HCT116 (cell line): Measurements from ENCODE around the gene DENND1A. TPM values are rescaled to one million over a fixed set of nuclear protein-coding genes. Genes with fewer than 3 reads are reported as not detected.

Experiments
- ATAC-seq: fragments of 200-7000 bp; cut with Tn5 transposase; 2 replicates; pipeline ENCODE4 v1.9.1; 2020; ENCODE audit warnings: mild to moderate bottlenecking, moderate library complexity
- BruUV-seq: library from RNA; stranded (reverse); fragments of 400-500 nt; replicated peaks from 2 replicates; lab custom pipeline; 2021; lab: Mats Ljungman, UMichigan
- CTCF ChIA-PET: fragments of 300-600 bp; sonication (Branson Sonifier 250); formaldehyde crosslinking; loops from one replicate; lab custom pipeline; 2021; ENCODE audit warnings: antibody characterized with exemption; lab: Charles Lee
- POLR2A ChIA-PET: fragments of 300-600, 350-600 bp; sonication (Branson Sonifier 250); formaldehyde crosslinking; loops from one replicate; lab custom pipeline; 2021; ENCODE audit warnings: antibody characterized with exemption; lab: Charles Lee
- RAD21 ChIA-PET, 2 experiments: fragments of 300-600 bp; sonication (Branson Sonifier 250); formaldehyde crosslinking; loops; one replicate each; lab custom pipeline; 2023; ENCODE audit warnings: low total read pairs in 2 of 2; ENCODE audit not compliant: uncharacterized antibody in 2 of 2, unreplicated experiment in 2 of 2, low non-redundant PET in 1 of 2; lab: Charles Lee
- DNase-seq: peaks from one replicate; pipeline ENCODE4 v3.0.0-alpha.2; 2010; ENCODE audit warnings: low read depth, low spot score
- H2AFZ ChIP-seq: fragments of 200-600 bp; shearing (Covaris generic), sonication (generic); 2 replicates; pipeline ENCODE4 v1.6.1; 2017; ENCODE audit warnings: low read depth, mixed run types, mixed read lengths, antibody characterized with exemption, low read length; ENCODE audit not compliant: poor library complexity, severe bottlenecking
- H3K27ac ChIP-seq: 2 replicates; pipeline ENCODE4 v1.5.1; 2012; ENCODE audit warnings: low read depth, low read length
- H3K27me3 ChIP-seq: fragments of 200-600 bp; sonication (generic); 2 replicates; pipeline ENCODE4 v1.6.1; 2016; ENCODE audit warnings: mixed run types, low read length, mixed read lengths; ENCODE audit not compliant: insufficient read depth
- H3K36me3 ChIP-seq, 2 experiments: fragments of 200-500 bp in 1 of 2; fragments of 200-600 bp in 1 of 2; sonication (Bioruptor generic) in 1 of 2; sonication (generic) in 1 of 2; 2 replicates each; pipeline versions ENCODE4 v1.5.1 to v1.6.1; 2014 to 2016; ENCODE audit warnings: low read length in 2 of 2, inconsistent platforms in 1 of 2, mixed read lengths in 1 of 2, mixed run types in 1 of 2; ENCODE audit not compliant: insufficient read depth in 2 of 2, control insufficient read depth in 1 of 2
- H3K4me1 ChIP-seq, 2 experiments: fragments of 200-600 bp in 1 of 2; sonication (generic) in 1 of 2; 2 replicates each; pipeline versions ENCODE4 v1.5.1 to v1.6.1; 2012 to 2017; ENCODE audit warnings: low read length in 2 of 2, inconsistent platforms in 1 of 2, mild to moderate bottlenecking in 1 of 2, mixed read lengths in 1 of 2, mixed run types in 1 of 2, moderate library complexity in 1 of 2; ENCODE audit not compliant: insufficient read depth in 2 of 2, control insufficient read depth in 1 of 2
- H3K4me2 ChIP-seq: fragments of 200-600 bp; sonication (generic); 2 replicates; pipeline ENCODE4 v1.6.1; 2017; ENCODE audit warnings: mixed run types, low read length, mixed read lengths
- H3K4me3 ChIP-seq, 2 experiments: fragments of 200-600 bp in 1 of 2; sonication (generic) in 1 of 2; replicated peaks in 1 of 2; 2 replicates each; pipeline ENCODE4 v1.5.1; 2011 to 2016; ENCODE audit warnings: low read length in 2 of 2, control low read depth in 1 of 2, low read depth in 1 of 2, mild to moderate bottlenecking in 1 of 2, mixed read lengths in 1 of 2, mixed run types in 1 of 2
- H3K79me2 ChIP-seq: fragments of 200-600 bp; sonication (generic); 2 replicates; pipeline ENCODE4 v1.6.1; 2017; ENCODE audit warnings: mild to moderate bottlenecking, mixed run types, low read length, moderate library complexity, mixed read lengths; ENCODE audit not compliant: insufficient read depth
- H3K9ac ChIP-seq: fragments of 200-600 bp; sonication (generic); 2 replicates; pipeline ENCODE4 v1.6.1; 2016; ENCODE audit warnings: low read length, mixed read lengths
- H3K9me2 ChIP-seq: fragments of 200-600 bp; sonication (generic), shearing (Covaris generic); 2 replicates; pipeline ENCODE4 v1.6.1; 2017; ENCODE audit warnings: mixed run types, mild to moderate bottlenecking, moderate library complexity; ENCODE audit not compliant: insufficient read depth
- H3K9me3 ChIP-seq, 2 experiments: fragments of 200-500 bp in 1 of 2; fragments of 200-600 bp in 1 of 2; sonication (Bioruptor generic) in 1 of 2; sonication (generic) in 1 of 2; 2 replicates each; pipeline ENCODE4 v1.6.1; 2014 to 2017; ENCODE audit warnings: low read length in 2 of 2, mixed read lengths in 2 of 2, inconsistent platforms in 1 of 2, low read depth in 1 of 2, mild to moderate bottlenecking in 1 of 2, mixed run types in 1 of 2, moderate library complexity in 1 of 2; ENCODE audit not compliant: control insufficient read depth in 1 of 2, insufficient read depth in 1 of 2
- H4K20me1 ChIP-seq: fragments of 200-600 bp; sonication (generic), shearing (Covaris generic); 2 replicates; pipeline ENCODE4 v1.6.1; 2017; ENCODE audit warnings: mixed run types, mild to moderate bottlenecking, moderate library complexity; ENCODE audit not compliant: insufficient read depth
- EZH2phosphoT487 ChIP-seq: fragments of 200-600 bp; IDR thresholded peaks from 2 replicates; pipeline ENCODE4 v1.6.1; 2018; ENCODE audit warnings: antibody characterized with exemption, borderline replicate concordance
- FOSL1 ChIP-seq: IDR thresholded peaks from 2 replicates; pipeline ENCODE4 v1.6.1; 2012; ENCODE audit warnings: low read depth
- SP1 ChIP-seq: IDR thresholded peaks from 2 replicates; pipeline ENCODE4 v1.6.1; 2012; ENCODE audit warnings: low read depth
- SRF ChIP-seq: IDR thresholded peaks from 2 replicates; pipeline ENCODE4 v1.6.1; 2012; ENCODE audit warnings: low read depth
- YY1 ChIP-seq: IDR thresholded peaks from 2 replicates; pipeline ENCODE4 v1.6.1; 2011; ENCODE audit warnings: low read length, low read depth, moderate library complexity, mild to moderate bottlenecking; ENCODE audit not compliant: insufficient replicate concordance; ENCODE audit errors: extremely low read depth
- intact Hi-C: fragments of 100-400 bp; cut with micrococcal nuclease; formaldehyde crosslinking; loops from 2 replicates; pipeline ENCODE4 v1.10.0; 2022
- total RNA-seq: library from RNA; stranded (reverse); gene quantifications from one replicate; pipeline ENCODE4 v1.2.1, GENCODE V29; 2021; ENCODE audit not compliant: unreplicated experiment
- TF ChIP-seq, protein P1 (sequence below): IDR thresholded peaks from 2 replicates; pipeline ENCODE4 v1.6.1; 2012

DENND1A gene
- total RNA-seq, 1 experiment from 2014 or later = 33.0 TPM

DNA sequence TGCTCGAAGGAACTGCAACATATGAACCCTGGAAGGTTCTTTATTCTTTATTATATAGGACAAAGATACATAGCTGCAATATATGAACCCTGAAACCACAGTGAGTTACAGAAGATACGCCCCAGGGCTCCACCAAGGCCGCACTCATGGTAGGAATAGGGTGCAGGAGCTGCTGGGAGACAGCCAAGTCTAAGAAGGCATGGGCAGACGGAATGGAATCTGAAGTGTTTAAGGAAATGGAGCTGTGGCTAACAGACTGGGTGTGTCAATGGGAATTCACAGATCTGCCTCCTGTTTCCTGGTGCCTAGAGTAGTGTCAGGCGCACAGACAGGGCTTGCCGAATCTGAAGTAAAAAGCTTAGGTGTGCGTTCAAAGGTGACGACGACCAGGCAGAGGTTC lies 286.4 kb downstream of the DENND1A start:
- BruUV-seq = no TSS peak
- intact Hi-C loops = no loop called here
- ATAC-seq (no peak), DNase-seq (no peak)
- Histone ChIP-seq H3K27me3 (no peaks in the 10 kb centered on the region), H3K27ac (no peak overlapping the region), H3K4me1 (no peaks in the 10 kb centered on the region), H3K9me2 (no peaks in the 10 kb centered on the region), H4K20me1 (no peaks in the 10 kb centered on the region), H3K36me3 (no peaks in the 10 kb centered on the region), H3K4me3 (no peak overlapping the region), H3K79me2 (no peaks in the 10 kb centered on the region), H3K9me3 (no peaks in the 10 kb centered on the region), H3K9ac (no peak overlapping the region), H2AFZ (no peak overlapping the region), H3K4me2 (no peak overlapping the region)
- RAD21 ChIA-PET = no interaction called here
- TF ChIP-seq SP1 (no peak), EZH2phosphoT487 (no peak), SRF (no peak)
- CTCF ChIA-PET = no interaction called here
- POLR2A ChIA-PET = no interaction called here

DNA sequence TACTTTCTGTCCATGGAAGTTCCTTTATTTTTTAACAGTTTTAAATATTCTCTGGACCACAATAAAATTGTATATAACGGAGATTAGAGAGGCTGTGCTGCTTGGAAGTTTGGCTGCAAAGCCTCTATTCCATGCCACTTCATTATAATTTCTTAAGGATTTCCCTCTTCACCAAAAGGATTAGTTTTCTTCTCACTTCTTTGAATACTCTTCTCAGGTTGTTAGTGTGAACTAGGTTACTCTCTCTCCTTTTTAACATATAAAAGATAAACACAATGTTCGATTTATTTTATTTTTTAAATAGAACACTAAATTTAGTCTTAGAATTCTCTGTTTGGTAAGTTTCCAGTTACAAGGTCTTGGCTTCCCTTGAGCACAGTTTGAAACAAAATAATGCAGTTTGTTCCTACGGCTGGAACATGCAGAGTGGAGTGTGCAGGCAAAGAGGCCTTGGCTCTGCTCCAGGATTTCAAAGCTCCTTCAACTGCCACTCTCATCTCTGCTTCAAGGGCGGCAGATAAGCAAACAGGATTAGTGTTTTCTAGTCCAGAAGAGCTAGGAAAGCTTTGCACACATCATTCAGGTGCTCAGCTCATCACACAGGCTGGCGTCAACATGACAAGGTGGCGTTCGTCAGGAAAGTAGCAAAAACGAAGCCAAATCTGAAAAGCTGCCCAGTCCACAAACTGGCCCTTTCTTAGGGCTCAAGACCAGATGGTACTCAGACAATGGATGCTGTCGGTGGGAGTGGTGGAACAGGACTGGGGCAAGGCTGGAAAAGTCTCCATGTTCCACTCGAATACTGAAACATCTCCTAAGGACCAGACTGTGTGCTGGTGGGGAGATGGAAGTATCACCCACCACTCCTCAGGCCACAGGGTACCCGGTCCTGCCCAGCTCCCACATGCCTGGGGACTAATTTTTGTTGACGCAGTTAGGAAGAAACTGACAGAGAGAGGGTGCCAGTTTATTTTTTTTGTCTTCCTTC lies 287.3 kb downstream of the DENND1A start:
- Histone ChIP-seq H3K4me1 (no peaks in the 10 kb centered on the region), H3K27ac (no peak overlapping the region), H4K20me1 (no peaks in the 10 kb centered on the region), H3K36me3 (no peaks in the 10 kb centered on the region), H3K79me2 (no peaks in the 10 kb centered on the region), H3K27me3 (no peaks in the 10 kb centered on the region), H3K4me3 (no peak overlapping the region), H2AFZ (no peak overlapping the region), H3K9me3 (no peaks in the 10 kb centered on the region), H3K4me2 (no peak overlapping the region), H3K9me2 (no peaks in the 10 kb centered on the region), H3K9ac (no peak overlapping the region)
- intact Hi-C loops = no loop called here
- POLR2A ChIA-PET = no interaction called here
- TF ChIP-seq FOSL1 = no peak
- TF ChIP-seq, protein P1, sequence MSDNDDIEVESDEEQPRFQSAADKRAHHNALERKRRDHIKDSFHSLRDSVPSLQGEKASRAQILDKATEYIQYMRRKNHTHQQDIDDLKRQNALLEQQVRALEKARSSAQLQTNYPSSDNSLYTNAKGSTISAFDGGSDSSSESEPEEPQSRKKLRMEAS = no peak
- no peak for TF ChIP-seq SP1
- TF ChIP-seq YY1 = no peak
- RAD21 ChIA-PET = no interaction called here
- CTCF ChIA-PET = no interaction called here
- DNase-seq (no peak), ATAC-seq (no peak)
- no TSS peak for BruUV-seq
